Kidney epithelial cell (primary cell): ENCODE data around the gene MGLL. TPM values are rescaled to one million over a fixed set of nuclear protein-coding genes. Genes with fewer than 3 reads are reported as not detected.

Source experiments
- DNase-seq: peaks from one replicate; pipeline ENCODE4 v3.0.0-alpha.2; 2010; ENCODE audit warnings: low read depth
- H3K27me3 ChIP-seq: 2 replicates; pipeline ENCODE4 v1.6.0; 2011; ENCODE audit warnings: low read length; ENCODE audit not compliant: control insufficient read depth, insufficient read depth
- H3K36me3 ChIP-seq: 2 replicates; pipeline ENCODE4 v1.5.1; 2011; ENCODE audit warnings: low read length; ENCODE audit not compliant: control insufficient read depth, insufficient read depth
- H3K4me3 ChIP-seq: 2 replicates; pipeline ENCODE4 v1.5.1; 2011; ENCODE audit warnings: low read depth, mild to moderate bottlenecking, control low read depth, low read length
- total RNA-seq: library from RNA; depleted of rRNA; stranded (reverse); fragments of >200 nt; gene quantifications from 2 replicates; pipeline ENCODE4 v1.2.3, GENCODE V29; 2015
- TF ChIP-seq, protein P1 (sequence below): IDR thresholded peaks from 2 replicates; pipeline ENCODE4 v1.5.1; 2011; ENCODE audit warnings: mild to moderate bottlenecking, moderate library complexity, low read length, control low read depth, inconsistent platforms; ENCODE audit not compliant: insufficient read depth, poor library complexity, severe bottlenecking

Gene MGLL
- total RNA-seq, 1 donor from 2014 or later, result 71.8 TPM

DNA sequence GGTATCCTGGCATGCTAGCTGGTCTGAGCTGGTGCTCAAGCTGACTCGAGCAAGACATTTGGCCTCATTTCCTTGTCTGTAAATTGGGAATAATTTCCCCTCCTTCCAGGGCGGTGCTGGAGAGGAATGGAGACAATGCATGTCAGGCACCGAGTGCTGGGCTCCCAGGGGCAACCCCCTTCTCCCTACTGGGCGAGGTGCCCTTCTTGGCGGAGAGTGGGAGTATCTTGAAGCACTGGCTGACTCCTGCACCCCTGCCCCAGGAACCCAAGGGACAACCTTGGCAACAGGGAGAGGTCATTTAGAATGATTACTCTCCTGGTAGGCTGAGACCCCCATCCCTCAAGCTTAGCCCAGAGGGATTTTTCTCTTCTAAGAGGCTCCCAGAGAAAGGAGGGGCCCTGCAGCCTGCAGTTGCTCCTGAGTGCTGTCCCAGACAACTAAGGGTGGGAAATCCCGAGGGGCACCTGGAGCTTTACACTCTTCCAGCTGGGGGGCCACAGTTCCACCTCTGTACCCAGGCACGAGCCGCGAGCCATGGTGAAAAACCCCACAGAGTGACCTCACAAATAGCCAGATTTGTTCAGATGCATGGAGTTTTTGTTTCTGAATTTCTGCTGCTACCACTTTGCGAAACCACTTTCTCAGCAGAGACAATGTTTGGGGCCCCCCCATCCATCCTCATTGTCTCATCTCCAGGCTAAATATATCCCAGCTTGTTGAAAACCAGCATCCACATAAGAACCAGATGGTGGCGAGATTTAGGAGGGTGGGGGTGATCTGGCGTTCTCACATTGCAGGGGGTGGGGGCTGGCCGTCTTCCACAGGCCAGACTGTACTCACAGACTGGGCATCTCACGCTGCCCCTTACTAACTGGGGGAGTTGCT lies 104.7 kb downstream of the MGLL start:
- H3K36me3 ChIP-seq, result peaks cover 2% of the 10 kb centered on the region

DNA sequence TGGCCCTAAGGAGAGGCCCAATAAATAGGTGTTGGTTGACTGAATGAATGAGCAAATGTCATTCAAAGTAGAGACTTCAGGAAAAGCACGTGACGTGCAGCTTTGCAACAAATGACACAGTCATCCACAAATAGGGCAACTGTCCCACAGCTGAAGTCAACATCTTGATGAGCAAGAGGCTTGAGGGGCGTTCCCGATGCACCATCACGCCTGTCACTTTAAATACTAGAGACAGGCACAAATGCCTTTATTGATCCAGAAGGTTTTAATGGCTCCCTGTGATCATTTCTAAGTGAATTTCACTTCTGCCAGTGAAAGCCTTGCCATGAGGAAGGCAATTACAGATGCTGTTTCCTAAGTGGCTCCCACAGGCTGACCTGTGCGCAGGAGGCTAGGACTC lies 105.9 kb downstream of the MGLL start:
- H3K27me3 ChIP-seq, result no peaks in the 10 kb centered on the region
- no peaks in the 10 kb centered on the region for H3K36me3 ChIP-seq
- no peak for DNase-seq
- H3K4me3 ChIP-seq, result no peak overlapping the region
- TF ChIP-seq, protein P1, sequence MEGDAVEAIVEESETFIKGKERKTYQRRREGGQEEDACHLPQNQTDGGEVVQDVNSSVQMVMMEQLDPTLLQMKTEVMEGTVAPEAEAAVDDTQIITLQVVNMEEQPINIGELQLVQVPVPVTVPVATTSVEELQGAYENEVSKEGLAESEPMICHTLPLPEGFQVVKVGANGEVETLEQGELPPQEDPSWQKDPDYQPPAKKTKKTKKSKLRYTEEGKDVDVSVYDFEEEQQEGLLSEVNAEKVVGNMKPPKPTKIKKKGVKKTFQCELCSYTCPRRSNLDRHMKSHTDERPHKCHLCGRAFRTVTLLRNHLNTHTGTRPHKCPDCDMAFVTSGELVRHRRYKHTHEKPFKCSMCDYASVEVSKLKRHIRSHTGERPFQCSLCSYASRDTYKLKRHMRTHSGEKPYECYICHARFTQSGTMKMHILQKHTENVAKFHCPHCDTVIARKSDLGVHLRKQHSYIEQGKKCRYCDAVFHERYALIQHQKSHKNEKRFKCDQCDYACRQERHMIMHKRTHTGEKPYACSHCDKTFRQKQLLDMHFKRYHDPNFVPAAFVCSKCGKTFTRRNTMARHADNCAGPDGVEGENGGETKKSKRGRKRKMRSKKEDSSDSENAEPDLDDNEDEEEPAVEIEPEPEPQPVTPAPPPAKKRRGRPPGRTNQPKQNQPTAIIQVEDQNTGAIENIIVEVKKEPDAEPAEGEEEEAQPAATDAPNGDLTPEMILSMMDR, result no peak

More for the DNA sequence above, 104.7 kb downstream of the MGLL start:
- H3K4me3 ChIP-seq, result no peak overlapping the region
- no peak for DNase-seq
- no peaks in the 10 kb centered on the region for H3K27me3 ChIP-seq
- TF ChIP-seq, protein P1, result no peak

DNA sequence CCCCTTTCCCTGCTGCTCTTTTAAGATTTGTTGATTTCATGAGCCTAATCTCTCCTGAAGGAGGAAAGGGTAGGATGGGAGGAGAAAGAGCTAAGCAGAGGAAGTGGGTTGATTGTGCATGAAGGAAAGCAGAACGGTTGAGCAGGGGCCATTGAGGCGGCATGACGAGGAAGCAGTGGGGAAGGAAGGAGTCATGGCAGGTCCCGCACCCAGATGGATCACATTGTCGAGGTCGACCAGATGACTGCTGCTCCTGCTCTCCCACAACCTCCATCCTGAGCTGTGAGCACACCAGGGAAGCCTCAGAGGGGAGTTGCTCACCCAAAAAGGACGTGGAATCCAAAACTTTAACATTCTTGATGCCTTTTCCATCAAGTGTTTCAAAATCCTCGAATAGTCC lies 106.8 kb downstream of the MGLL start:
- DNase-seq, result no peak
- H3K4me3 ChIP-seq, result no peak overlapping the region
- TF ChIP-seq, protein P1, result no peak
- no peaks in the 10 kb centered on the region for H3K36me3 ChIP-seq
- no peaks in the 10 kb centered on the region for H3K27me3 ChIP-seq

DNA sequence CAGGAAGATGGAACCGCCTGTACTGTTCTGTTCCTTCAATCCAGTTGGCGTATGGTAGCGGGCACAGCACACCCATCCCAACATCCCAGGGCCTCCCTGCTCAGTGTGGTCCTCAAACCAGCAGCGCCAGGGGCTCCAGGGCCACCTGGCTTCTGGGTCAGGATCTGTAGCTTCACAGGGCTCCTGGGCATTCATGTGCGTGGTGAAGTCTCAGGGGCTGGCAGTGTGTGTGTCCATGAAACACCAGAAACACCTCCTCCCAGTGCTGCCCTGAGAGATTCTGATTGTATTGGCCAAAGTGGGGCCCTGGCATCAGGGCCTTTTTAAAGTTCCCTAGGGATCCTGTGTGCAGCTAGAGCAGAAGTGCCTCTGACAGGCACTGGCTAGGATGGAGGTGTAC lies 107.4 kb downstream of the MGLL start:
- no peak overlapping the region for H3K4me3 ChIP-seq
- TF ChIP-seq, protein P1, result no peak
- no peak for DNase-seq
- H3K36me3 ChIP-seq, result no peaks in the 10 kb centered on the region
- H3K27me3 ChIP-seq, result no peaks in the 10 kb centered on the region

DNA sequence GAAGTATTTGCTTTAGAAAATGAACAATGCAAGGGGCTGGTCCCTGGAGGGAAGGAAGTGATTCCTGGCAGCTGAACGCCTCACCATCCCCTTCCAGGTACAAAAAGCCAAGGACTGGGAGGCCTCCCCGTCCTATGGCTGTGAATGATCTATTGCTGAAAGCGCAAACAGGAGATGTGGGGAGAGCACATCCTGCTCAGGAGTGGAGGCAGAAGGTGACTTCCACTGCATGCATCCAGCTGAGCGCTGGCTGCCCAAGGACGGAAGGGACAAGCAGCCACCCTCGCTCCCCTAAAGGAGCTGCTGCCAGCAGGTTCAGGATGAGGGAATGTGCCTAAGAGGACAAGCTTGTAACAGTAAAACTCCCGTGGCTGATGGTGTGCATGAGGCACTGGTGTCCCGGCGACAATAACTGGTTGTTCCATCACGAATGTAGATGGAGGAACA lies 108.2 kb downstream of the MGLL start:
- H3K36me3 ChIP-seq, result no peaks in the 10 kb centered on the region
- no peak overlapping the region for H3K4me3 ChIP-seq
- TF ChIP-seq, protein P1, result no peak
- DNase-seq, result no peak
- H3K27me3 ChIP-seq, result no peaks in the 10 kb centered on the region
